Stomach (tissue), 9 donors: Measurements from ENCODE around the gene EBI3. TPM values are rescaled to one million over a fixed set of nuclear protein-coding genes. Genes with fewer than 3 reads are reported as not detected.
"Not testable (repeated sequence)": the region's sequence is repeated elsewhere in the genome, so short reads cannot be mapped to it uniquely, and the experiment has no call there.

Experiments used
- DNase-seq, 2 donors: peaks; one replicate each; pipeline versions ENCODE4 v3.0.0 to v3.0.0-alpha.2; 2013 to 2019
- H3K27ac ChIP-seq, 5 donors: fragments of 200-600 bp in 4 of 5; sonication (generic) in 4 of 5; one replicate each; pipeline ENCODE4 v1.5.1; 2013 to 2019; ENCODE audit warnings: mild to moderate bottlenecking in 1 of 5, moderate library complexity in 1 of 5
- H3K27me3 ChIP-seq, 3 donors: fragments of 200-600 bp; sonication (generic); one replicate each; pipeline ENCODE4 v1.5.1; 2017 to 2019; ENCODE audit warnings: mixed run types in 1 of 3
- H3K36me3 ChIP-seq, 4 donors: fragments of 200-600 bp; sonication (generic); 1 replicate in 3 of 4; 2 replicates in 1 of 4; pipeline ENCODE4 v1.5.1; 2016 to 2019
- H3K4me1 ChIP-seq, 4 donors: fragments of 200-600 bp; sonication (generic); one replicate each; pipeline ENCODE4 v1.5.1; 2016 to 2019
- H3K4me3 ChIP-seq, 4 donors: fragments of 200-600 bp; sonication (generic) in 3 of 4; one replicate each; pipeline ENCODE4 v1.5.1; 2016 to 2019; ENCODE audit warnings: mild to moderate bottlenecking in 1 of 4
- H3K9me3 ChIP-seq, 4 donors: fragments of 200-600 bp; sonication (generic); one replicate each; pipeline ENCODE4 v1.5.1; 2016 to 2019
- CTCF ChIP-seq, 7 experiments: fragments of 450-650 bp in 4 of 7; fragments of 200-600 bp in 3 of 7; sonication (generic) in 3 of 7; IDR thresholded peaks; one replicate each; pipeline ENCODE4 v1.5.1; 2016 to 2019; ENCODE audit warnings: antibody characterized with exemption in 7 of 7, control low read depth in 2 of 7, mild to moderate bottlenecking in 1 of 7
- EP300 ChIP-seq: sonication (generic); formaldehyde crosslinking; IDR thresholded peaks from one replicate; pipeline ENCODE4 v1.6.1; 2017; ENCODE audit warnings: antibody characterized with exemption
- POLR2A ChIP-seq, 4 donors: fragments of 450-650 bp; IDR thresholded peaks; one replicate each; pipeline ENCODE4 v1.6.1; 2016; ENCODE audit warnings: antibody characterized with exemption in 4 of 4, control low read depth in 2 of 4, mild to moderate bottlenecking in 1 of 4, moderate library complexity in 1 of 4
- POLR2AphosphoS5 ChIP-seq, 3 donors: sonication (generic); formaldehyde crosslinking; IDR thresholded peaks; one replicate each; pipeline ENCODE4 v1.6.1; 2016; ENCODE audit warnings: antibody characterized with exemption in 3 of 3
- WGBS, 5 donors: extraction: QIAGEN DNeasy Blood & Tissue Kit in 3 of 5; methylation state at CpG; one replicate each; pipeline versions ENCODE4 v1.1.5 to v1.1.7; 2013 to 2018; 5-methylcytosine and 5-hydroxymethylcytosine counted together
- intact Hi-C: fragments of 100-400 bp; cut with DNase I; formaldehyde crosslinking; loops from one replicate; pipeline ENCODE4 v1.15.1; 2023; ENCODE audit warnings: low total_unique reads
- polyA plus RNA-seq, 3 donors: library from polyadenylated mRNA; stranded (reverse); fragments of 200-250 nt; gene quantifications; one replicate each; pipeline ENCODE4 v1.2.3, GENCODE V29; 2013
- total RNA-seq, 5 donors: library from RNA; depleted of rRNA; stranded (reverse); fragments of >200 nt; gene quantifications; one replicate each; pipeline versions ENCODE4 v1.1.0 to v1.2.3, GENCODE V29; 2014 to 2016
- donor health status: healthy with polysubstance abuse.
- donor health status: Bipolar disorder and iron deficiency.
- donor health status: healthy.

The EBI3 gene
- total and polyA plus RNA-seq, 8 donors = 0.55 to 2.7 (median 2.3) TPM; not detected in 4

GRCh38 chr19:4267901-4268815 is 38.8 kb downstream of the EBI3 start:
- WGBS, 5 donors = 51 to 74% (median 66%) methylated on average over 19 to 30 of the region's 30 CpGs
- H3K9me3 ChIP-seq = no peaks in the 10 kb centered on the region
- peak in 1 of 2 donors; percentile 85 for DNase-seq
- peaks cover 38 to 94% (median 85%) of the 10 kb centered on the region in 4 donors for H3K36me3 ChIP-seq
- peak in 1 of 3 donors; percentile 61 for TF ChIP-seq POLR2AphosphoS5 (IDR thresholded peaks at IDR 0.05)
- TF ChIP-seq EP300 = no peak
- intact Hi-C loops = no loop called here
- H3K27me3 ChIP-seq = no peaks in the 10 kb centered on the region
- peak overlapping the region; percentile 1 to 82 (median 73) for H3K27ac ChIP-seq
- no peak overlapping the region for H3K4me3 ChIP-seq
- H3K4me1 ChIP-seq = peaks cover 0 to 18% (median 11%) of the 10 kb centered on the region in 4 donors

- Histone ChIP-seq H3K36me3 (peaks cover 34 to 87% (median 78%) of the 10 kb centered on the region in 4 donors), H3K27ac (peak overlapping the region in 4 of 5 donors; percentile 64 to 82 (median 72)), H3K4me1 (peaks cover 0 to 18% (median 11%) of the 10 kb centered on the region in 4 donors), H3K27me3 (no peaks in the 10 kb centered on the region), H3K9me3 (no peaks in the 10 kb centered on the region), H3K4me3 (no peak overlapping the region)
- no peak for DNase-seq
- intact Hi-C loops = no loop called here
- TF ChIP-seq CTCF (IDR thresholded peaks at IDR 0.05) (no peak), POLR2A (IDR thresholded peaks at IDR 0.05) (no peak), POLR2AphosphoS5 (IDR thresholded peaks at IDR 0.05) (no peak), EP300 (no peak)
- 82 to 95% (median 90%) methylated on average over 11 to 13 of the region's 13 CpGs for WGBS, 5 donors
These were observed 39.6 kb downstream of the EBI3 start for GRCh38 chr19:4268816-4269430.

DNA sequence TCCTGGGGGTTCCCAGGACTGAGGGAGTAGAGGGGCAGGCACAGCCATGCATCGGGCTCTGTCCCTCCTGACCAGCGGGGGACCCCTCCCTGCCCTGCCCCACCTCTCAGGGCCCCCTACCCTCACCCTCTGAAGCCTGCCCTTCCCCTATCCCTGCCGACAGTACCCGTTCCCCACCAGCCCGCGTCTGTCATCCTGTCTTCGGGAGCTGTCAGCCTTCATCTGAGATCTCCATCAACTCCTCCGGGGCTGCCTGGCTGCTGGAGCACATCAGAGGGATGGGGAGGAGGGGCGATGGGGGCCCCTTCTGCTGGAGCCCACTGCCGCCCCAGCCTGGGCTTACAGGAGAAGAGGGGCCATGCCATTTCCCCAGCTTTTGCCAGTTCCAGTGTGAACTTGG is 43.6 kb downstream of the EBI3 start:
- H3K4me3 ChIP-seq = no peak overlapping the region
- H3K36me3 ChIP-seq = peaks cover 24 to 47% (median 44%) of the 10 kb centered on the region in 4 donors
- H3K9me3 ChIP-seq = no peaks in the 10 kb centered on the region
- no peak for TF ChIP-seq CTCF (IDR thresholded peaks at IDR 0.05)
- no peak for TF ChIP-seq POLR2A (IDR thresholded peaks at IDR 0.05)
- no peak for TF ChIP-seq EP300
- TF ChIP-seq POLR2AphosphoS5 (IDR thresholded peaks at IDR 0.05) = no peak
- H3K27me3 ChIP-seq = peaks cover 0 to 9% (median 5%) of the 10 kb centered on the region in 3 donors
- no peak overlapping the region for H3K27ac ChIP-seq
- no peak for DNase-seq
- WGBS, 5 donors = 50 to 70% (median 65%) methylated on average over 7 to 10 of the region's 10 CpGs
- peaks cover 0 to 8% (median 3%) of the 10 kb centered on the region in 4 donors for H3K4me1 ChIP-seq
- intact Hi-C loops = no loop called here

GRCh38 chr19:4274321-4274686 is 45.0 kb downstream of the EBI3 start:
- intact Hi-C loops, H3K9me3 ChIP-seq, H3K4me3 ChIP-seq, H3K27ac ChIP-seq, DNase-seq: not testable (repeated sequence)
- Histone ChIP-seq H3K27me3 (peaks cover 6 to 24% (median 19%) of the 10 kb centered on the region in 3 donors), H3K4me1 (peaks cover 5 to 12% (median 8%) of the 10 kb centered on the region in 4 donors), H3K36me3 (peaks cover 11 to 33% (median 30%) of the 10 kb centered on the region in 4 donors)
- 80 to 88% (median 86%) methylated on average over 6 of the region's 6 CpGs for WGBS, 5 donors

- intact Hi-C loops = no loop called here
- peaks cover 11 to 27% (median 16%) of the 10 kb centered on the region in 4 donors for H3K4me1 ChIP-seq
- WGBS, 5 donors = 35 to 48% (median 40%) methylated on average over 16 of the region's 16 CpGs
- DNase-seq = no peak
- no peaks in the 10 kb centered on the region for H3K9me3 ChIP-seq
- H3K36me3 ChIP-seq = peaks cover 0 to 4% (median 1%) of the 10 kb centered on the region in 4 donors
- no peak overlapping the region for H3K27ac ChIP-seq
- H3K27me3 ChIP-seq = peaks cover 15 to 53% (median 37%) of the 10 kb centered on the region in 3 donors
- H3K4me3 ChIP-seq = no peak overlapping the region
- TF ChIP-seq CTCF (IDR thresholded peaks at IDR 0.05) (no peak), POLR2A (IDR thresholded peaks at IDR 0.05) (no peak), EP300 (no peak), POLR2AphosphoS5 (IDR thresholded peaks at IDR 0.05) (no peak)
These were observed 47.9 kb downstream of the EBI3 start for GRCh38 chr19:4277191-4277696.
